Lower leg skin (tissue), 3 donors: ENCODE results near the gene VAV3.

Experiments
- CTCF ChIP-seq, 3 donors: fragments of 450-650 bp; IDR thresholded peaks; one replicate each; pipeline ENCODE4 v1.5.1; 2016; ENCODE audit warnings: antibody characterized with exemption in 3 of 3, mild to moderate bottlenecking in 3 of 3, moderate library complexity in 2 of 3
- POLR2A ChIP-seq, 2 donors: fragments of 450-650 bp; IDR thresholded peaks; one replicate each; pipeline ENCODE4 v1.6.1; 2016 to 2017; ENCODE audit warnings: antibody characterized with exemption in 2 of 2, mild to moderate bottlenecking in 1 of 2, moderate library complexity in 1 of 2

GRCh38 chr1:107625405-107626029 is 339.5 kb downstream of the VAV3 start:
- TF ChIP-seq POLR2A (IDR thresholded peaks at IDR 0.05) (no peak), CTCF (IDR thresholded peaks at IDR 0.05) (no peak)
